HuH-7 (cell line): Measurements from ENCODE around the gene COL25A1.
"Not testable (repeated sequence)": the region's sequence is repeated elsewhere in the genome, so short reads cannot be mapped to it uniquely, and the experiment has no call there.

Source experiments
- DNase-seq: peaks from one replicate; pipeline ENCODE4 v3.0.0; 2011; ENCODE audit warnings: low spot score

COL25A1 gene

GRCh38 chr4:109123951-109124350 is 178.5 kb downstream of the COL25A1 start:
- no peak for DNase-seq

GRCh38 chr4:109121561-109121960 is 180.9 kb downstream of the COL25A1 start:
- no peak for DNase-seq

GRCh38 chr4:109119852-109120251 is 182.6 kb downstream of the COL25A1 start:
- DNase-seq = no peak

- no peak for DNase-seq
Measured at GRCh38 chr4:109118635-109119034, 183.8 kb downstream of the COL25A1 start.

GRCh38 chr4:109114501-109114900 is 188.0 kb downstream of the COL25A1 start:
- DNase-seq = no peak

GRCh38 chr4:109113521-109113920 is 188.9 kb downstream of the COL25A1 start:
- DNase-seq = no peak

GRCh38 chr4:109111031-109111430 is 191.4 kb downstream of the COL25A1 start:
- DNase-seq = no peak

GRCh38 chr4:109108215-109108614 is 194.2 kb downstream of the COL25A1 start:
- DNase-seq = not testable (repeated sequence)

GRCh38 chr4:109094056-109094455 is 208.4 kb downstream of the COL25A1 start:
- no peak for DNase-seq

GRCh38 chr4:109091727-109092409 is 210.6 kb downstream of the COL25A1 start:
- DNase-seq = no peak

- DNase-seq = no peak
Measured at GRCh38 chr4:109083911-109084310, 218.5 kb downstream of the COL25A1 start.

- no peak for DNase-seq
Measured at GRCh38 chr4:109079731-109080130, 222.7 kb downstream of the COL25A1 start.

GRCh38 chr4:109079201-109079600 is 223.3 kb downstream of the COL25A1 start:
- DNase-seq = no peak

- DNase-seq = no peak
Measured at GRCh38 chr4:109078724-109079123, 223.7 kb downstream of the COL25A1 start.

GRCh38 chr4:109077505-109077904 is 225.0 kb downstream of the COL25A1 start:
- DNase-seq = no peak

- DNase-seq = not testable (repeated sequence)
Measured at GRCh38 chr4:109076709-109077108, 225.7 kb downstream of the COL25A1 start.

GRCh38 chr4:109075621-109076020 is 226.8 kb downstream of the COL25A1 start:
- DNase-seq = no peak

- no peak for DNase-seq
Measured at GRCh38 chr4:109072595-109072994, 229.9 kb downstream of the COL25A1 start.

GRCh38 chr4:109070677-109071076 is 231.8 kb downstream of the COL25A1 start:
- not testable (repeated sequence) for DNase-seq

GRCh38 chr4:109067508-109068235 is 234.8 kb downstream of the COL25A1 start:
- DNase-seq = no peak

- DNase-seq = no peak
Measured at GRCh38 chr4:109065006-109065405, 237.5 kb downstream of the COL25A1 start.

- DNase-seq = no peak
Measured at GRCh38 chr4:109053257-109053656, 249.2 kb downstream of the COL25A1 start.

GRCh38 chr4:109052821-109053220 is 249.6 kb downstream of the COL25A1 start:
- no peak for DNase-seq

- DNase-seq = no peak
Measured at GRCh38 chr4:109051054-109051453, 251.4 kb downstream of the COL25A1 start.
